Effector CD8-positive, alpha-beta T cell (primary cell): ENCODE data around the gene CHEK1.

ENCODE experiments used
- DNase-seq: peaks from one replicate; lab custom pipeline; 2025; lab: John Stamatoyannopoulos, UW

Gene CHEK1

DNA sequence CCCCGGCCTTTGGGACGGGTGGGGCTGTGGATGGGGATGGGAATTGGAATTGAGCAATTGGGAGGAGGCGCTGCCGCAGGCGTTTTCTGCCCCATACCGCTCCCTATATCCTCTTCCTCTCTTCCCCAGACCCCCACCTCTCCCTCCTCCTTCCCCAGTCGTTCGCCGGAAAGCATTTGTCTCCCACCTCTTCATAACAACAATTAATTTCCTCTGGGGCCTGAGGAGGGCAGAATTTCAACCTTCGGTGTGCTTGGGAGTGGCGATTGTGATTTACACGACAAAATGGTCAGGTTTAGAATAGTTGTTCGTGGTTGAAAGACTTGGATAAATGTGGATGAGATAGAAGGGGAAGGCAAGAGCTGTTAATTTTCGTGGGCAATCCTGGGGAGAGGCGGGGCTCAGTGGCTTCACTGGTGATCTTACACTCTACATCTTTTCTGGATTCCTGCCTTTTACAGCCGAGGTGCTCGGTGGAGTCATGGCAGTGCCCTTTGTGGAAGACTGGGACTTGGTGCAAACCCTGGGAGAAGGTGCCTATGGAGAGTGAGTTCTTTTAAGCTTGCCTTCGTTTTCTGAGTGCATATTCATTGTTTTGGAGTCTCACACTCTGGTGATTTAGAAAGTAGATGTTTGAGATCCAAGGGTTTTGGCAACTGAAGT lies 1.5 kb downstream of the CHEK1 start:
- DNase-seq, result no peak

DNA sequence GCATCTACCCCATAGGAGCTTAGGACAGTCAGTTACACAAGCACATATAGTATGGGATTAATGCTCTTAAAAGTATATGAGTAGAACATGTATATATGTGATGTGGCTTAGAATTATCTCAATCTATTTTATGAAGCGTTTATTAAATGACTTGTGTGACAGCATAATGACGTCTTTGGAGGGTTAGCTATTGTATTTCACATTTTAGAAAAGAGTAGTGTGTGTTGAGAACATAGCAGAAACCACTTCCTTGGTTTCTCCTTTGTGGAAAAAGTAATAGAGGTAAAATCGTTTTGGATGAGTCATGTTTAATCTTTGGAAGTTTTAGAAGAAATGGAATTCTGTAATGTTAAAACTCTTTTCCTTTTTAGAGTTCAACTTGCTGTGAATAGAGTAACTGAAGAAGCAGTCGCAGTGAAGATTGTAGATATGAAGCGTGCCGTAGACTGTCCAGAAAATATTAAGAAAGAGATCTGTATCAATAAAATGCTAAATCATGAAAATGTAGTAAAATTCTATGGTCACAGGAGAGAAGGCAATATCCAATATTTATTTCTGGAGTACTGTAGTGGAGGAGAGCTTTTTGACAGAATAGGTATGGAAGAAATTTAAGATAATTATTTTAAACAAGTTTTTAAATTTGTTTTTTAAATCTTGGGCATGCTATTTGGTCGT lies 2.4 kb downstream of the CHEK1 start:
- no peak for DNase-seq

DNA sequence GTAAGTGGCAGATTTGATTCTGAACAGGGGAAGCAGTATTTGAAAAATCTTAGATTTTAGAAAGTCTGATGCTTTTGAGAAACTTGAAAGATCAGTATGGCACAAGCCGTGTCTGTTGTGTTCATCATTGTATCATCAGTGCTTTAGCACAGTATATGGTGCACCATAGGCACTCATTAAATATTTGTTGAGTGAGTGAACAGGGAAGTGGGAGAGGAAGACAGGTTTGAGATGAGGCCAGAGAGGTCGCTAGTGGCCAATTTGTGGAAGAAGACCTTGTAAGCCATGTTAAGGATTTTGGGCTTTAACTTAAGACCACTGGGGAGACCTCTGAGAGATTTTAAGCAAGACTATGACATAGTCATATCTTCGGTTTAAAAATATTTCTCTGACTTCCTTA lies 12.9 kb downstream of the CHEK1 start:
- DNase-seq, result no peak

DNA sequence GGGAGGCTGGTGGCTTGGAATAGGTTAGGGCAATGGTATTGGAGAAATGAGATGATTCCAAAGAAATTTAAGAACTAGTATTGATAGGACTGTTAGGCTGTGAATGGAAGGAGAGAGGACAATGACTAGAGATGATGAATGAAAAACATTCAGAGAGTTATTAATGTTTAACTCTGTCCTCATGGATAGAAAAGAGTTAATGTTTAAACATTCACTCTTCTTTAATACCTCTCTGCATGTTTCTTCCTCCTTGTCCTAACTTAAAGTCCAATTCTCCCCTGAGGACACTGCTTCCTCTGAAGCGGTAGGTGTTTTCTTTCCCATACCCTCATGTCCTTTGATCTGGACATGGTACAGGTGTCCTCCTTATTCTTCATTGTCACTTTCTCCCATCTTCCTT lies 13.4 kb downstream of the CHEK1 start:
- DNase-seq, result no peak

DNA sequence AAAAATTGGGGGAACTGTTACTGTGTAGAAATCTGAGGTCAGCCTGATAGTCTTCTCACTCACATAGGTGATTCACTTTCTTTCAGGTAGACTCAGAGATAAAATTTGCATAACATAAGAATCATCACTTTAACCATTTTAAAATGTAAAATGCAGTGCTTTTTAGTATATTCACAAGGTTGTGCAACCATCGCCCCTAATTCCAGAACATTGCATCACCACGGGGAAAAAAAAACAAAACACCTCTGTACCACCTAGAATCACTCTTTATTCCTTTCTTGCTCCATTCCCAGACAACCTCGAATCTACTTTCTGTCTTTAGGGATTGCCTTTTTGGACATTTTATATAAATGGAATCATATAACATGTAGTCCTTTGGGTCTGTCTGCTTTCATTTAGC lies 20.9 kb downstream of the CHEK1 start:
- DNase-seq, result no peak

DNA sequence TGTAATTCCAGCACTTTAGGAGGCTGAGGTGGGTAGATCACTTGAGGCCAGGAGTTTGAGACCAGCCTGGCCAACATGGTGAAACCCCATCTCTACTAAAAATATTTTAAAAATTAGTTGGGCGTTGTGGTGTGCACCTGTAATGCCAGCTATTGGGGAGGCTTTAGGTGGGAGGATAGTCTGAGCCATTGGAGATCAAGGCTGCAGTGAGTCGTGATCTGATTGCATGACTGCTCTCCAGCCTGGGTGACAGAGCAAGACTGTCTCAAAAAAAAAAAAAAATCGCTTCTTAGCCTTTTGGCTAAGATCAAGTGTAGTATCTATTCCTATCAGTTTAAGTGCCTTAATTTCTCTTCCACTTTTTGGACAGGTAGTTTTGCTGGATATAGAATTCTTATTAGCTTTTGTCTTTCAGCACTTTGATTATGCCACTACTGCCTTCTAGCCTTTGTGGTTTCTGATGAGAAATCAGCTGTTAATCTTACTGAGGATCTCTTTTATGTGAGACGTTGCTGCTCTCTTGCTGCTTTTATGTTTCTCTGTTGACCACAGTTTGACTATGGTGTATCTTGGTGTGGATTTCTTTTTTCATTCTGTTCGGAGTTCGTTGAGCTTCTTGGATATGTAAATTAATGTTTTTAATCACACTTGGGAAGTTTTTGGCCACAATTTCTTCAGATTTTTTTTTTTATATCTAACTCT lies 24.7 kb downstream of the CHEK1 start:
- no peak for DNase-seq

DNA sequence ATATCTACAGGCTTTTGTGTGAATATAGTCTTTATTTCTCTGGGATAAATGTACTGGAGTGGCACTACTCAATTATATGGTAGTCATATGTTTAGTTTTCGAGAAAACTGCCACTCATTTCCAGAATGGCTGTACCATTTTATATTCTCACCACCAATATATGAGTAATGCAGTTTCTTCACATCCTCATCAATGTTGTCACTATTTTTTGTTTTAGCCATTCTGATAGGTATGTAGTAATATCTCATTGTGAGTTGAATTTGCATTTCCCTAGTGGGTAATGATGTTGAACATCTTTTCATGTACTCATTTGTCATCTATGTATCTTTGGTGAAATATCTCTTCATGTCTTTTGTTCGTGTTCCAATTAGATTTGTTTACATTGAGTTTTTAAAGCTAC lies 37.7 kb downstream of the CHEK1 start:
- DNase-seq, result no peak

DNA sequence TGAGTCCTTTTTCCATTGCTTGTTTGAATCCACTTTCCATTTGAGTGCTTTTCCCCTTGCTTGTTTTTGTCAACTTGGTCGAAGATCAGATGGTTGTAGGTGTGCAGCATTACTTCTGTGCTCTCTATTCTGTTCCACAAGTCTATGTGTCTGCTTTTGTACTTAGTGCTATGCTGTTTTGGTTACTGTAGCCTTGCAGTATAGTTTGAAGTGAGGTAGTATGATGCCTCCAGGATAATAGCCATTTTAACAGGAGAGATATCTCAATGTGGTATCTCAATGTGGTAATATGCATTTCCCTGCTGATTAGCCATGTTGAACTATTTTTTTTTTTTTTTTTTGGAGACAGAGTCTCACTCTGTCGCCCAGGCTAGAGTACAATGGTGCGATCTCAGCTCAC lies 38.9 kb downstream of the CHEK1 start:
- no peak for DNase-seq

DNA sequence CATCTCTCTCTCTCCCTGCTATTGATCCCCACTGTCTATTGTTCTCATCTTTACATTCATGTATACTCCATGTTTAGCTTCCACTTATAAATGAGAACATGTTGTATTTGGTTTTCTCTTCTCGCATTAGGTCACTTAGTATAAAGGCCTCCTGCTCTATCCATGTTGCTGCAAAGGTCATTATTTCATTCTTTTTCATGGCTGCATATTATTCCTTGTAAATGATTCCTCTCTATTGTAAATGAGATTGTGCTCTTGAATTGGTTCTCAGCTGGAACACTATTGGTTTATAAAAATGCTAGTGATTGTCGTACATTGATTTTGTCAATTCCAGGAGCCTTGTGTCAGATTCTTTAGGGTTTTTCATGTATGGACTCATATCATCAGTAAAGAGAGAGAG lies 42.2 kb downstream of the CHEK1 start:
- no peak for DNase-seq

DNA sequence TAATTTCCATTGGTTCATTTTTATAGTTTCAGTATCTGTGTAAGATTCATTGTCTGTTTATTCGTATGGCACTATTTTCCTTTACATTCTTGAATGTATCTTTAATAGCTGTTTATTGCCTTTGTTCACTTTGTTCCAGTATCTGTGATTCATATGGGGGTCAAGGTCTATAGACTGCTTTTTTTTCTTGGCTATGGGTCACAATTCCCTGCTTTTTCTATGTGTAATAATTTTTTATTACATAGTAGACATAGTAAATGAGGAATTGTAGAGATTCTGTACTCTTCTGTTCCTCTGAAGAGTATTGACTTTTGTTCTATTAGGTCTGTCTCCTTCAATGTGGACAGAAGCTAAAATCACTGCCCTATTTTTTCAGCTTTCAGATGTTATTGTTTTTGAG lies 45.2 kb downstream of the CHEK1 start:
- no peak for DNase-seq

DNA sequence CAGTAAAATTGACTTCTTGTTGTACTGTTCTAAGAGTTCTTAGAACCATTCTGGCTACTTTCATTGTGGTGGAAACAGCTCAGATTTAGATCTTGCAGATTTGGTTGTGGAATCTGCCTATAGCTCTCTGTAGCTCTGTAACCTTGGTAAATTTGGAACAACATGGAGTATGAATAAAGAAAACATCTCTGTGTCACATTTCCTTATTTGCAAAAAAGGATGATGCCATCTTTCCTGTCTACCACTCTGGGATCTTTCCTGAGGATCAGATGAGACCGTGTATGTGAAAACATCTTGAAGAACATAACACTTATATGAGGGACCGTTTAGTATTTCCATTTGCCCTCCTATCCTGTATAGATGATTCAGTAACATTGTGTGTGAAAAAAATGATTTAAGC lies 46.6 kb downstream of the CHEK1 start:
- no peak for DNase-seq

DNA sequence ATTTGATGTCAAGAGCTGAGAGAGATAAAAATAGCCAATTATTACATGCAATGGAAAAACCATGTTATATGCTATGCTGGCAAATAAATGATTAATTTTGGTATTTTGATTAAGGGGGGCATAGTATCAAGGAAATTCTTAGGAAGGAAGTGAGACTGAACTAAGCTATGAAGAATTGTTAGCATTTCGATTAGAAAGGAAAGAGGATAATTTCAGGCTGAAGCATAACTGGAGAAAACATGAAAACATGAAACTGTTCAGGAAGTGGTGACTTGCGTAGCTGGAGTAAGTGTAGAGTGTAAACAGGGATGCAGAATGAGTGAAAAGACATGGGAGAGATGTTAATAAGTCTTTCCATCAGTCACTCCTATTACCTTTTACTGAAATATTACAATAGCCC lies 49.2 kb downstream of the CHEK1 start:
- DNase-seq, result no peak

DNA sequence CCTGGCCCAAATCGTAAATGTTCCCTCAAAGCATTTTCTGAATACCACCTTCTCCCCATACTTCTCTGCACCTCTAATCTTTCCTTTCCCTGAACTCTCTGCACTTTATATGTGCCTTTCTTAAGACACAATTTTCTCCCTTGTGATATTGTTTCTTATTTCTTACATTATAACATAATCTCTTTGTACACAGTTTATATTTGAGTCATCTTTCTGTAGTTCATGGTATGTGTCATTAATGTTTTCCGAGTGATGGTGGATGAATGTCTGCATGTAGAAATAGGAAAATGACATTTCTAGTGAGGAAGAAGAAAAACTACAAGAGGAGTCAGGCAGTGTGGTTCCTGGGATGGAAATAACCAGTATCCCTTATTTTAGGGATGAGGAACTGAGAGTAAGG lies 50.2 kb downstream of the CHEK1 start:
- no peak for DNase-seq

DNA sequence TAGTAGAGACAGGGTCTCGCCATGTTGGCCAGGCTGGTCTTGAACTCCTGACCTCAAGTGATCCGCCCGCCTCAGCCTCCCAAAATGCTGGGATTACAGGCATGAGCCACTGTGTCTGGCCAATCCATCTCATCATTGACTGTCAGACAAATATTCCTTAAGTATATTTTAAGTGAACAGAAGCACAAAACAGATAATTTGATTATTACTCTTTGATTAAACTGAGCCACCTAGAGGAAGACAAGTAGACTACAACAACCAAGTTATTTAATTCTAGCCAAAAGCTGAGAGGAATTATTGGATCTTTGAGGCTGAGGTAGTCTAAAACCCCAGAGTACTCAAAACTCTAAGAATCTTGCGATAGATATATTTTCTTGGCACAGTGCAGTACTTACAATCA lies 54.4 kb downstream of the CHEK1 start:
- no peak for DNase-seq

DNA sequence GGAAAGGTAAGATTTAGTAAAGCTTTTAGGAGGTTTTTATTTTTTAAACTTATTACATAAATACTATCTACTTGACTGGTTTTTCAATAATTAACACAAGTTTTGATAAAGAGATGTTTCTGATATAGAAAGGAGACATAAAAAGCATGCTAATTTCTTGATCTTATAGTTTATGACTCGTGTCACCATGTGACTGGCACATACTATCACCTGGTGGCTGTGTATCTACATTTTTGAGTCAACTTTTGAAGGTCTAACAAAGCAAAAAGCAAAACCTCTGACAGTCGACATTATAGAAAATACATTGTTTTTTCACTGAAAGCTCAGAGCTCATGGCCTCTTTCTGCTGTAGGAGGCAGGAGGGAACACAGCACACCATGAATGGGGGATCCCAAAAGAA lies 54.9 kb downstream of the CHEK1 start:
- no peak for DNase-seq

DNA sequence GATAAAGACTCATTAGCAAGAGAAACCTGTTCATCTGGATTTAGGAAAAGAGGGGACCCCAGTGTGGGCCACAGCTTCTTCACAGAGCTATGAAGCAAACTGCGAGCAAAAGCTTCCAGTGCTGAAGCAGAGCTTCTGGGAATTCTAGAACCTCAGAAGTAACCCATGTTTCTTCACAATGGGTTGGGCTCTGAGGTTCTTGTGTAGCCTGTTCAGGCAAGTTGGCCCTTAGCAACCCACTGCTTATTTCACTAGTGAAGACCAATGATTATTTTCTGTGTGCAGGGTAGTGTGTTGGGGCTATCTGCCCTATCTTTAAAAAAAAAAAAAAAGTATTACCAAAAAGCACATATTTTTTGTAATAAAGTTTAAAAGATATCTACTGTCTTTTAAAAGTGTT lies 55.8 kb downstream of the CHEK1 start, which contains the start of gene ACRV1:
ACRV1 (minus strand) TSS at position 101 of the 400 bp plus-strand sequence; CDS start at position 34, 67 bp downstream.
- no peak for DNase-seq

DNA sequence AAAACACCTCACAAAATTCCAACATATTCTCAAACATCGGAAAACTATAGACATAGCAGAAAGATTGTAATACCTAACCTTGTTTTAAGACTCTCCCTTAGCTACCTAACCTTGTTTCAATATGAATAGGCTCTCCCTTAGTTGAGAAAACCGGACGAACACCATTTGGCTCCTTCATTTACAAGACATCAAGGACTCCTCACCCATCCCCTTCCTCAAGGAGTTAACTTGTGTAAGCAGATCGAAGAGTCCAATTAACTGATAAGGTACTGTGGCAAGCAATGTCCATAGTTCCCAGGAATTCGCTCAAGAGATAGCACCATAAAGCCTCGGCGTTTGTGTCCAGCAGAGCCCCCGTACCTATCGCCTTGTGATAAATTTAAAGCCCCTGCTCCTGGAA lies 60.3 kb downstream of the CHEK1 start:
- no peak for DNase-seq

DNA sequence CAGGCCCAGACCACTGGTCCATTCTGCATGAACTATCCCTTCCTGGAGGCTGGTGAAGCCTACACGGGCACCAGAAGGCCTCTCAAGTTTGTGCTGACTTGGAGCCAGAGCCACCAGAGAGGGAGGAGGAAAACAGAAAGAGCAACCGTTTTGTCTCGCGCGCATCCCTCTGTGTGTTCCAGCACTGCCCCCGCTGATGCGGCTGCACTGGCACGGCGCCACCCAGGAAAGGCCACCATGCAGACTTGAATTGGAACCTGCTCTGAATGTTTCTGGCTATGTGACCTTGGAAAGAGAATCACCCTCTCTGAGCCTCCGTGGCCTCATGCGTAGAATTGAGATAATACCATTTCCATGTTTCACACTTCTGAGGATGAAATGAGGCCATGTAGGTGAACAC lies 63.1 kb downstream of the CHEK1 start:
- no peak for DNase-seq

DNA sequence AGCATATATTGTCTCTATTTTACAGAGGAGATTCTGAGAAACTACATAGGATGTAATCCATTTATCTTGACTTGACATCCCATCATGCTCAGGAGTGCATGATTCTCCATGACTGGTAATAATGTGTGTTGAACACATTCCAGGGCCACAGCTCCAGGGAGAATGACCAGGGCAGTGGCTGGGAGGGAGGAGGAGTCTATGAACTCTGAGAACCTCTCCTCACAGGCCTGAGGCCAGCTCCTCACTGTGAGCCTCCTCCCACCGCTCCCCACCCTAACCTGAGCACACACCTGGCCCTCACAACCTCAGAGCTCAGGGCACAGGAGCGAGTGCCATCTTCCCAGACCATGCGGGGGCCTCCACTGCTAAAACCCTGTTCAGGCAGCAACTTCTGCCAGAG lies 63.7 kb downstream of the CHEK1 start:
- DNase-seq, result no peak

DNA sequence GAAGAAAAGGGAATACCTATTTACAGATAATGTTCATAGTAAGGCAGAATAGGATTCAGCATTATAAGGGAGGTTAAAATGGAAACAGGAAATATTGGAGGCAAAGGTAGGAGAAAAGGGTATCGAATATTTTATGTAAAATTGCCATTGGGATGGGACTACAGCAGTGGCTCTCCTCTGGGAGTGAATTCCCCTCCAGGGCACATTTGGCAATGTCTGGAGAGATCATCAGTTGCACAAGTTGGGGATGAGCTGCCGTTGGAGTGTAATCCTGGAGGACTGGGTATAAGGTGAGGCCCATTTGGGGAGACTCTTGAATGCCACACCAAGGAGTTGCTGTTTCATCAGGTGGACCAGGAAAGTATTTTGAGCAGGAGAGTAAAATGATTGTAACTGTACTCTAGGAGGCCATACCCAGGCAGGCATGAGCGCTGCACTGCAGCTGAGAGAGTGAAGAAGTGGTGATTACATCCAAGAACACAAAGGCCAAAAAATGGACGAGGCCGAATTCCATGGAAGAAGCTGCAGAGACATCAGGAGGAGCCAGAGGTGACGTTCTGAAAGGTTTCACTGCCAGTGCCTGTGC lies 64.4 kb downstream of the CHEK1 start:
- DNase-seq, result no peak

DNA sequence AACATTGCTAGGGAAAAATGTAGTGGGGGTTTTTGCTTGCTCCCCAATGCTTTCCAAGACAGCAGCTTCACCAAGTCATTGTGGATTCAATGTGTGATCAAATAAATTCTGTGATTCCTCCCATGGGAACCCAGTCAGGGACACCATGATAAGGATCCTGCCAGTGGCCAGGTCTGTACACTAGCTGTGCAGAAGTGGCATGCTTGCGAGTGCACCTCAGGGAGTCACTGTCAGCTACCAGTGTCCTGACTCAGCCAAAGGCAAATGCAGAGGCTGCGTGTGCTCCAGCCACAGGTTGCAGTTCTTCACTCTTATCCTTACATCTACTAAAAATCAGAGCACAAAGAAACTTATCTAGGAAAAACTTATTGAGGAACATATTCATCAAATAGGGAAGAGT lies 65.0 kb downstream of the CHEK1 start:
- no peak for DNase-seq

DNA sequence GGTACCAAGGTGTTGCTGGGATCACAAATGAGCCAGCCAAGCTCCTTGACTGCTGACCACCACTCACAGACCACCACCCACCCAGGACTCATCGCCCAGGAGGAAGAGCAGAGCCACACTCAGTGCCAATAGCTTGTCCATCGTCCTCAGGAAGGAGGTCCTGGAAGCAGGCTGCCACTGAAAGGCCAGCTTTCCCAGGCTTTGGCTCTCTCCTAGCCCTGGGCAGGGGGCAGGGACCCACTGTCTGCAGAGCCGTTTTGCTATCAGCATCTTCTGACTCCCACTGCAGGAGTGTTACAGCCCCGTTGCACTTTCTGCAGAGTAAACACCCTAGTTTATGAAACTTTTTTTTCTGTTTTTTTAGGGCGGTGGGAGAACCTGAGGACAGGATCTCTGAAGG lies 67.9 kb downstream of the CHEK1 start:
- no peak for DNase-seq

DNA sequence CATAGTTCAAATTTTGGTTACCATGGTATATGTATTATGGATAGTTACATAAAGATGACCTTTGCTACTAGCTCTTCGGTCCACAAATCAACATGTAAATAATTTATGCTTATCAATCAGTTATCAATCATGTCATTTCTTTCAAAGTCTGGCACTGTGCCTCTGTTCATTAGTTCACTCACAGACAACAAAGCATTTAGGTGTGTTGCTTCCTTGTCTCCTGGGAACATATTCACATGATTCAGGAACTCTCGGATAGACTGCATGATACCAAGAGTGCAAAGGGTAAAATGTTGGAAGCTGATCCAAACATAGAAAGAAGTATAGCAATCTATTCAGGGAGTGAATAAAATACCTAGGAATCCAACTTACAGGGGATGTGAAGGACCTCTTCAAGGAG lies 70.0 kb downstream of the CHEK1 start:
- no peak for DNase-seq
